ENCODE measurements around the gene EIF2AK3.

GRCh38 chr2:88641330-88641729, 14.1 kb upstream of the EIF2AK3 start:
- TF ChIP-seq PCBP2 (optimal IDR thresholded peaks at IDR 0.05; ENCODE audit: low read depth, low read length, poor library complexity, severe bottlenecking) = no peak
- TF ChIP-seq ZNF331 (CRISPR knock-in tag; IDR thresholded peaks at IDR 0.05) = no peak
- TF ChIP-seq ZNF12 (CRISPR knock-in tag; IDR thresholded peaks at IDR 0.05) = no peak
- TF ChIP-seq CTCF (CRISPR knock-in tag; IDR thresholded peaks at IDR 0.05) = no peak
- TF ChIP-seq POLR2AphosphoS2 (IDR thresholded peaks at IDR 0.05; ENCODE audit: low read depth, low read length) = no peak
- no peak for TF ChIP-seq PREB (CRISPR knock-in tag; IDR thresholded peaks at IDR 0.05)
- no peak for TF ChIP-seq CEBPB (IDR thresholded peaks at IDR 0.05; ENCODE audit: borderline replicate concordance, low read depth, low read length)
